C4-2B (cell line): ENCODE measurements around the gene ZFYVE28.

Experiments used
- CTCF ChIP-seq: fragments of 450-650 bp; conservative IDR thresholded peaks from 2 replicates; pipeline ENCODE4 v1.5.1; 2017; ENCODE audit warnings: mild to moderate bottlenecking
- ZFX ChIP-seq: fragments of 450-650 bp; IDR thresholded peaks from 2 replicates; pipeline ENCODE4 v1.6.1; 2017

DNA sequence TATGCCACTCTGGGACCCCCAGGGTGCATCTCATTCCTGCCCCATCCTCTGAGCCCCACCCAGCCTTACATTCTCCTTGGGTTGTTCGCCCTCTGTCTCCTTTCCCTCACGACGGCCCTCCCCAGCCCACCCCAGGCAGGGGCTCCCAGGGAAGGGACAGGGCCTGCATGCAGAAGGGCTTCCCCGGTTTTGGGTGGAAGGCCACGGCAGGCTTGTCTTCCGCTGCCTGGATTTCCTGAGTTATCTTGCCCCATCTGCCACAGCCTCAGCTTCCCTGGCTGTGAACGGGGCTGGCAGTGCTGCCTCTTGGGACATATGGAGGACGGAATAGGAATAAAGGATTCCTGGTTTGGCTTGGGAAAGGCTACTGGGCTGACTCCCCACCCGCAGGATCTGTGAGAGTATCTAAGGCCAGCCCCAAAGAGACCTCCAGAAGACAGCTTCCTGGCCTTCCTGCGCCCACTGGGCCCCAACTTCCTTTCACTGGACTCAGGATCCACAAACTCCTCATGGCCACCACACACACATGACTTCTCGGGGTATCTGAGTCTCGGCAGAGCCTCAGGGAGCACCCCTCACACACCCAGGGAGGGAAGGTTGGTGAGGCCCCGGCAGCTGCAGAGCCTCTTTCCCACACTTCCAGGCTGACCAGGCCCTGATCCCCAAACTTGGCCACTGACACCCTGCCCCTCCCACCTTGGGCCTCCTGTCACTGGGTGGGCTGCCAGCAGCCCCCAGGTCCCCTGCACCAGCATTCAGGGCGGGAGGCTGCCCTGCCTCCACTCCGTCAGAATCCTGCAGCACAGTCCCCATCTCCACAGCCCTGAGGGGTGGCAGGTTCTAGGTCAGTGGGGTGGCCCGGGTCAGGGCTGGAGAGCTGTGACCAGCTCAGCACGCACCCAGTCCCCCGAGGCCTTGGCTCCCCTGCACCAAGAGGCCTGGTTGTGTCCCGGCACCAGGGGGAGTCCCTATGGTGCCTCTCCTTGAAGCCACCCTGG, 153.0 kb downstream of the ZFYVE28 start:
- no peak for TF ChIP-seq ZFX
- TF ChIP-seq CTCF: no peak
